Duodenal mucosa (tissue), 2 donors: ENCODE measurements around the gene PHEX.

Source experiments
- H3K27ac ChIP-seq: one replicate; pipeline ENCODE4 v1.7.0; 2013; ENCODE audit warnings: low read depth, low read length
- H3K27me3 ChIP-seq, 2 donors: one replicate each; pipeline ENCODE4 v1.7.0; 2013; ENCODE audit warnings: low read length in 2 of 2, control low read depth in 1 of 2; ENCODE audit not compliant: insufficient read depth in 2 of 2, control insufficient read depth in 1 of 2
- H3K36me3 ChIP-seq, 2 donors: one replicate each; pipeline ENCODE4 v1.7.0; 2013; ENCODE audit warnings: low read length in 2 of 2, control low read depth in 1 of 2; ENCODE audit not compliant: insufficient read depth in 2 of 2, control insufficient read depth in 1 of 2
- H3K4me1 ChIP-seq, 2 donors: one replicate each; pipeline ENCODE4 v1.7.0; 2013; ENCODE audit warnings: low read length in 2 of 2, control low read depth in 1 of 2; ENCODE audit not compliant: insufficient read depth in 2 of 2, control insufficient read depth in 1 of 2
- H3K4me3 ChIP-seq, 2 donors: one replicate each; pipeline ENCODE4 v1.7.0; 2013; ENCODE audit warnings: low read length in 2 of 2, low read depth in 1 of 2
- H3K9ac ChIP-seq, 2 donors: one replicate each; pipeline ENCODE4 v1.7.0; 2013; ENCODE audit warnings: low read length in 2 of 2, low read depth in 1 of 2
- H3K9me3 ChIP-seq, 2 donors: one replicate each; pipeline ENCODE4 v1.7.0; 2013; ENCODE audit warnings: low read length in 2 of 2, control low read depth in 1 of 2; ENCODE audit not compliant: control insufficient read depth in 1 of 2

The PHEX gene

GRCh38 chrX:22135994-22136684 is 104.0 kb downstream of the PHEX start:
- H3K27ac ChIP-seq: no peak overlapping the region

GRCh38 chrX:22136711-22137110 is 104.6 kb downstream of the PHEX start:
- Histone ChIP-seq H3K9me3 (no peaks in the 10 kb centered on the region), H3K9ac (no peak overlapping the region), H3K4me1 (peaks cover 0 to 4% of the 10 kb centered on the region in 2 donors), H3K36me3 (no peaks in the 10 kb centered on the region), H3K4me3 (no peak overlapping the region), H3K27ac (no peak overlapping the region), H3K27me3 (no peaks in the 10 kb centered on the region)

More at GRCh38 chrX:22135994-22136684, 104.0 kb downstream of the PHEX start:
- H3K4me1 ChIP-seq: peaks cover 0 to 4% of the 10 kb centered on the region in 2 donors
- no peaks in the 10 kb centered on the region for H3K9me3 ChIP-seq
- no peaks in the 10 kb centered on the region for H3K27me3 ChIP-seq
- no peaks in the 10 kb centered on the region for H3K36me3 ChIP-seq
- no peak overlapping the region for H3K9ac ChIP-seq
- no peak overlapping the region for H3K4me3 ChIP-seq

- Histone ChIP-seq H3K4me3 (no peak overlapping the region), H3K36me3 (no peaks in the 10 kb centered on the region), H3K9ac (no peak overlapping the region)
Measured at GRCh38 chrX:22139822-22140221, 107.7 kb downstream of the PHEX start.

GRCh38 chrX:22141047-22141730 is 109.1 kb downstream of the PHEX start:
- H3K4me3 ChIP-seq: no peak overlapping the region
- H3K4me1 ChIP-seq: peaks cover 0 to 3% of the 10 kb centered on the region in 2 donors
- H3K27ac ChIP-seq: no peak overlapping the region
- no peaks in the 10 kb centered on the region for H3K9me3 ChIP-seq
- no peak overlapping the region for H3K9ac ChIP-seq
- no peaks in the 10 kb centered on the region for H3K36me3 ChIP-seq
- no peaks in the 10 kb centered on the region for H3K27me3 ChIP-seq

More at GRCh38 chrX:22139822-22140221, 107.7 kb downstream of the PHEX start:
- Histone ChIP-seq H3K27me3 (no peaks in the 10 kb centered on the region), H3K4me1 (peaks cover 0 to 4% of the 10 kb centered on the region in 2 donors), H3K9me3 (no peaks in the 10 kb centered on the region), H3K27ac (no peak overlapping the region)

- Histone ChIP-seq H3K9me3 (no peaks in the 10 kb centered on the region), H3K36me3 (no peaks in the 10 kb centered on the region), H3K4me1 (no peaks in the 10 kb centered on the region), H3K27ac (no peak overlapping the region), H3K4me3 (no peak overlapping the region), H3K9ac (no peak overlapping the region), H3K27me3 (no peaks in the 10 kb centered on the region)
Measured at GRCh38 chrX:22147214-22147613, 115.1 kb downstream of the PHEX start.

- Histone ChIP-seq H3K4me1 (no peaks in the 10 kb centered on the region), H3K36me3 (no peaks in the 10 kb centered on the region), H3K9ac (no peak overlapping the region), H3K4me3 (no peak overlapping the region), H3K27ac (no peak overlapping the region), H3K27me3 (no peaks in the 10 kb centered on the region), H3K9me3 (no peaks in the 10 kb centered on the region)
Measured at GRCh38 chrX:22147942-22148341, 115.8 kb downstream of the PHEX start.

- Histone ChIP-seq H3K4me1 (no peaks in the 10 kb centered on the region), H3K4me3 (no peak overlapping the region), H3K36me3 (no peaks in the 10 kb centered on the region), H3K9ac (no peak overlapping the region), H3K27me3 (no peaks in the 10 kb centered on the region), H3K27ac (no peak overlapping the region), H3K9me3 (no peaks in the 10 kb centered on the region)
Measured at GRCh38 chrX:22148565-22148964, 116.4 kb downstream of the PHEX start.

GRCh38 chrX:22150371-22150770 is 118.2 kb downstream of the PHEX start:
- H3K36me3 ChIP-seq: no peaks in the 10 kb centered on the region
- no peak overlapping the region for H3K27ac ChIP-seq
- H3K9me3 ChIP-seq: no peaks in the 10 kb centered on the region
- H3K4me3 ChIP-seq: no peak overlapping the region
- H3K4me1 ChIP-seq: no peaks in the 10 kb centered on the region
- H3K27me3 ChIP-seq: no peaks in the 10 kb centered on the region
- H3K9ac ChIP-seq: no peak overlapping the region

GRCh38 chrX:22155126-22155525 is 123.0 kb downstream of the PHEX start:
- Histone ChIP-seq H3K4me3 (no peak overlapping the region), H3K27me3 (no peaks in the 10 kb centered on the region), H3K9ac (no peak overlapping the region), H3K9me3 (no peaks in the 10 kb centered on the region), H3K27ac (no peak overlapping the region), H3K36me3 (no peaks in the 10 kb centered on the region), H3K4me1 (no peaks in the 10 kb centered on the region)

- Histone ChIP-seq H3K27me3 (no peaks in the 10 kb centered on the region), H3K9ac (no peak overlapping the region), H3K4me1 (no peaks in the 10 kb centered on the region), H3K9me3 (no peaks in the 10 kb centered on the region), H3K27ac (no peak overlapping the region), H3K36me3 (no peaks in the 10 kb centered on the region), H3K4me3 (no peak overlapping the region)
Measured at GRCh38 chrX:22159071-22159470, 126.9 kb downstream of the PHEX start.
